Natural killer cell (primary cell): Measurements from ENCODE around the gene RPRD1B. TPM values are rescaled to one million over a fixed set of nuclear protein-coding genes. Genes with fewer than 3 reads are reported as not detected.

ENCODE experiments used
- ATAC-seq, 3 donors: fragments of 150-1000 bp in 2 of 3; fragments of 200-7000 bp in 1 of 3; cut with Tn5 transposase; 1 replicate in 1 of 3; 2 replicates in 2 of 3; pipeline ENCODE4 v1.10.0; 2021; ENCODE audit warnings: mild to moderate bottlenecking in 2 of 3, moderate library complexity in 2 of 3
- DNase-seq, 2 donors: peaks; one replicate each; pipeline versions ENCODE4 v3.0.0 to v3.0.0-alpha.2; 2013 to 2021; ENCODE audit warnings: mixed read lengths in 1 of 2
- H3K27ac ChIP-seq: one replicate; pipeline ENCODE4 v1.5.1; 2013; ENCODE audit warnings: mild to moderate bottlenecking, low read length
- H3K27me3 ChIP-seq: one replicate; pipeline ENCODE4 v1.6.1; 2013; ENCODE audit warnings: low read length; ENCODE audit not compliant: control insufficient read depth, insufficient read depth
- H3K36me3 ChIP-seq: one replicate; pipeline ENCODE4 v1.6.1; 2013; ENCODE audit warnings: low read length; ENCODE audit not compliant: control insufficient read depth, insufficient read depth
- H3K4me1 ChIP-seq: one replicate; pipeline ENCODE4 v1.6.1; 2013; ENCODE audit warnings: low read length; ENCODE audit not compliant: control insufficient read depth, insufficient read depth
- H3K4me3 ChIP-seq: one replicate; pipeline ENCODE4 v1.5.1; 2013; ENCODE audit warnings: low read length
- H3K9me3 ChIP-seq: one replicate; pipeline ENCODE4 v1.6.1; 2013; ENCODE audit warnings: low read length; ENCODE audit not compliant: control insufficient read depth, insufficient read depth
- H3K27ac Mint-ChIP-seq, 2 donors: one replicate each; pipeline ENCODE4 v1.8.0; 2022; ENCODE audit warnings: mild to moderate bottlenecking in 2 of 2, mixed read lengths in 2 of 2, moderate library complexity in 1 of 2
- H3K27me3 Mint-ChIP-seq, 2 donors: one replicate each; pipeline ENCODE4 v1.8.0; 2022; ENCODE audit warnings: low read depth in 2 of 2, mixed read lengths in 2 of 2
- H3K36me3 Mint-ChIP-seq: one replicate; pipeline ENCODE4 v1.8.0; 2022; ENCODE audit warnings: mixed read lengths
- H3K4me1 Mint-ChIP-seq, 2 donors: one replicate each; pipeline ENCODE4 v1.8.0; 2022; ENCODE audit warnings: mixed read lengths in 2 of 2
- H3K4me3 Mint-ChIP-seq: one replicate; pipeline ENCODE4 v1.8.0; 2022; ENCODE audit warnings: mild to moderate bottlenecking, moderate library complexity, mixed read lengths
- H3K9me3 Mint-ChIP-seq, 2 donors: one replicate each; pipeline ENCODE4 v1.8.0; 2022; ENCODE audit warnings: mixed read lengths in 2 of 2
- CTCF ChIP-seq: fragments of 200-600 bp; IDR thresholded peaks from one replicate; pipeline ENCODE4 v1.8.0; 2022; ENCODE audit warnings: antibody characterized with exemption
- WGBS: methylation state at CpG from one replicate; pipeline ENCODE4 v1.1.7; 2013; ENCODE audit warnings: missing lambda C conversion rate; ENCODE audit not compliant: insufficient coverage; 5-methylcytosine and 5-hydroxymethylcytosine counted together
- intact Hi-C: fragments of 100-400 bp; cut with micrococcal nuclease; formaldehyde crosslinking; loops from one replicate; pipeline ENCODE4 v1.14.2; 2022
- total RNA-seq, 4 donors: library from RNA; stranded (reverse); fragments of 120-200 nt in 1 of 4; gene quantifications; one replicate each; pipeline versions ENCODE4 v1.2.3 to v1.2.4, GENCODE V29; 2013 to 2022

RPRD1B gene
- total RNA-seq, 3 donors from 2014 or later (not counting 1 experiment from before 2014, with no cell fraction given), result 75.8 to 87.3 (median 77.6) TPM

- Mint-ChIP-seq H3K4me3 (no peak overlapping the region), H3K9me3 (no peaks in the 10 kb centered on the region), H3K4me1 (no peaks in the 10 kb centered on the region), H3K27ac (no peak overlapping the region), H3K36me3 (no peaks in the 10 kb centered on the region), H3K27me3 (no peaks in the 10 kb centered on the region)
- intact Hi-C loops, result no loop called here
- no peaks in the 10 kb centered on the region for H3K36me3 ChIP-seq
- no peaks in the 10 kb centered on the region for H3K27me3 ChIP-seq
- no peaks in the 10 kb centered on the region for H3K4me1 ChIP-seq
- TF ChIP-seq CTCF, result no peak
- no peaks in the 10 kb centered on the region for H3K9me3 ChIP-seq
- DNase-seq, result no peak
- 83% methylated on average over 4 of the region's 4 CpGs for WGBS
- H3K4me3 ChIP-seq, result no peak overlapping the region
- ATAC-seq, result no peak
- H3K27ac ChIP-seq, result no peak overlapping the region
These were observed 88.2 kb downstream of the RPRD1B start for GRCh38 chr20:38121741-38122140.

GRCh38 chr20:38123021-38123587 lies 89.6 kb downstream of the RPRD1B start:
- H3K27ac Mint-ChIP-seq, result no peak overlapping the region
- H3K4me3 ChIP-seq, result no peak overlapping the region
- H3K9me3 ChIP-seq, result no peaks in the 10 kb centered on the region
- H3K4me1 Mint-ChIP-seq, result no peaks in the 10 kb centered on the region
- DNase-seq (no peak), ATAC-seq (no peak)
- H3K27ac ChIP-seq, result no peak overlapping the region
- H3K4me3 Mint-ChIP-seq, result no peak overlapping the region
- no peaks in the 10 kb centered on the region for H3K36me3 ChIP-seq
- H3K9me3 Mint-ChIP-seq, result no peaks in the 10 kb centered on the region
- intact Hi-C loops, result no loop called here
- no peaks in the 10 kb centered on the region for H3K27me3 ChIP-seq
- 81% methylated on average over 4 of the region's 4 CpGs for WGBS
- H3K27me3 Mint-ChIP-seq, result no peaks in the 10 kb centered on the region
- no peaks in the 10 kb centered on the region for H3K4me1 ChIP-seq
- no peak for TF ChIP-seq CTCF
- H3K36me3 Mint-ChIP-seq, result no peaks in the 10 kb centered on the region

GRCh38 chr20:38125157-38126056 lies 91.9 kb downstream of the RPRD1B start:
- Histone ChIP-seq H3K27me3 (no peaks in the 10 kb centered on the region), H3K4me1 (no peaks in the 10 kb centered on the region), H3K9me3 (no peaks in the 10 kb centered on the region), H3K27ac (no peak overlapping the region), H3K36me3 (no peaks in the 10 kb centered on the region), H3K4me3 (no peak overlapping the region)
- intact Hi-C loops, result no loop called here
- no peak overlapping the region for H3K4me3 Mint-ChIP-seq
- no peak for ATAC-seq
- no peak overlapping the region for H3K27ac Mint-ChIP-seq
- H3K36me3 Mint-ChIP-seq, result no peaks in the 10 kb centered on the region
- WGBS, result 95% methylated on average over 18 of the region's 18 CpGs
- no peak for DNase-seq
- no peaks in the 10 kb centered on the region for H3K9me3 Mint-ChIP-seq
- TF ChIP-seq CTCF, result no peak
- no peaks in the 10 kb centered on the region for H3K27me3 Mint-ChIP-seq
- H3K4me1 Mint-ChIP-seq, result no peaks in the 10 kb centered on the region
